Gastrocnemius medialis (tissue), 4 donors: ENCODE data around the gene FIBCD1. TPM values are rescaled to one million over a fixed set of nuclear protein-coding genes. Genes with fewer than 3 reads are reported as not detected.

ENCODE experiments used
- ATAC-seq, 2 donors: fragments of 150-250 bp; one replicate each; pipeline ENCODE4 v1.9.1; 2016
- DNase-seq, 2 donors: peaks; one replicate each; pipeline ENCODE4 v3.0.0-alpha.2; 2019
- H3K27ac ChIP-seq, 4 donors: fragments of 200-600 bp; sonication (generic); 1 replicate in 1 of 4; 2 replicates in 3 of 4; pipeline ENCODE4 v1.5.1; 2016 to 2018; ENCODE audit warnings: mild to moderate bottlenecking in 2 of 4, moderate library complexity in 1 of 4
- H3K27me3 ChIP-seq, 3 donors: fragments of 200-600 bp; sonication (generic) in 2 of 3; 1 replicate in 1 of 3; 2 replicates in 2 of 3; pipeline versions ENCODE4 v1.5.1 to v1.6.0; 2016 to 2019; ENCODE audit warnings: mild to moderate bottlenecking in 1 of 3, moderate library complexity in 1 of 3
- H3K36me3 ChIP-seq, 2 donors: fragments of 200-600 bp; sonication (generic) in 1 of 2; one replicate each; pipeline ENCODE4 v1.5.1; 2017 to 2018
- H3K4me1 ChIP-seq, 2 donors: fragments of 200-600 bp; sonication (generic) in 1 of 2; one replicate each; pipeline ENCODE4 v1.5.1; 2016 to 2017; ENCODE audit warnings: mild to moderate bottlenecking in 2 of 2
- H3K4me3 ChIP-seq, 4 donors: fragments of 200-600 bp; sonication (generic) in 3 of 4; 1 replicate in 1 of 4; 2 replicates in 3 of 4; pipeline ENCODE4 v1.5.1; 2016 to 2019; ENCODE audit warnings: mild to moderate bottlenecking in 2 of 4
- H3K9me3 ChIP-seq, 3 donors: fragments of 200-600 bp; sonication (generic) in 2 of 3; 1 replicate in 1 of 3; 2 replicates in 2 of 3; pipeline ENCODE4 v1.5.1; 2016 to 2019
- CTCF ChIP-seq, 5 experiments: fragments of 450-650 bp in 3 of 5; fragments of 200-600 bp in 2 of 5; sonication (generic) in 2 of 5; IDR thresholded peaks in 4 of 5; conservative IDR thresholded peaks in 1 of 5; 1 replicate in 4 of 5; 2 replicates in 1 of 5; pipeline ENCODE4 v1.5.1; 2016 to 2019; ENCODE audit warnings: antibody characterized with exemption in 5 of 5, mild to moderate bottlenecking in 3 of 5, moderate library complexity in 3 of 5
- POLR2A ChIP-seq, 2 donors: fragments of 450-650 bp; IDR thresholded peaks; one replicate each; pipeline ENCODE4 v1.6.1; 2017; ENCODE audit warnings: antibody characterized with exemption in 2 of 2, mild to moderate bottlenecking in 2 of 2, moderate library complexity in 2 of 2
- in situ Hi-C, 4 donors: fragments of 200-750 bp; cut with MboI; loops; one replicate each; pipeline versions ENCODE4 v1.15.0 to v1.8.0; 2017; ENCODE audit warnings: low sequenced_read_pairs in 4 of 4
- intact Hi-C: fragments of 100-400 bp; cut with DNase I; formaldehyde crosslinking; loops from one replicate; pipeline ENCODE4 v1.15.1; 2023; ENCODE audit warnings: low total_unique reads
- total RNA-seq, 4 donors: library from RNA; depleted of rRNA; stranded (reverse); fragments of >200 nt; gene quantifications; one replicate each; pipeline versions ENCODE4 v1.1.0 to v1.2.3, GENCODE V29; 2016

Gene FIBCD1
- total RNA-seq, 4 donors from 2014 or later, result not detected

GRCh38 chr9:130864541-130864940 lies 74.5 kb downstream of the FIBCD1 start:
- Histone ChIP-seq H3K36me3 (peaks cover 0 to 18% of the 10 kb centered on the region in 2 donors), H3K27ac (no peak overlapping the region), H3K9me3 (no peaks in the 10 kb centered on the region), H3K4me1 (peaks cover 19 to 22% of the 10 kb centered on the region in 2 donors), H3K4me3 (no peak overlapping the region), H3K27me3 (no peaks in the 10 kb centered on the region)
- DNase-seq (no peak), ATAC-seq (no peak)
- TF ChIP-seq CTCF (IDR thresholded peaks at IDR 0.05 in 4 of 5, conservative IDR thresholded peaks at IDR 0.05 in 1 of 5) (no peak), POLR2A (IDR thresholded peaks at IDR 0.05) (no peak)
- intact Hi-C loops, result no loop called here
- in situ Hi-C loops, result loop anchor here (5.0 to 10.0 kb wide), 3 partner anchors 92 to 160 kb away; no protein-coding TSS in a partner anchor

GRCh38 chr9:130862747-130863146 lies 76.3 kb downstream of the FIBCD1 start:
- no peak overlapping the region for H3K27ac ChIP-seq
- peaks cover 0 to 18% of the 10 kb centered on the region in 2 donors for H3K36me3 ChIP-seq
- intact Hi-C loops, result loop anchor here (1.0 kb wide), 1 partner anchor 91 kb away; no protein-coding TSS in a partner anchor

GRCh38 chr9:130862217-130862616 lies 76.8 kb downstream of the FIBCD1 start:
- no peak overlapping the region for H3K4me3 ChIP-seq
- peak overlapping the region in 2 of 4 donors; percentile 71 to 76 for H3K27ac ChIP-seq
- H3K27me3 ChIP-seq, result no peaks in the 10 kb centered on the region
- in situ Hi-C loops, result loop anchor here (5.0 to 10.0 kb wide), 3 partner anchors 90 to 157 kb away; no protein-coding TSS in a partner anchor
- ATAC-seq, result no peak
- intact Hi-C loops, result no loop called here
- peaks cover 0 to 18% of the 10 kb centered on the region in 2 donors for H3K36me3 ChIP-seq
- TF ChIP-seq POLR2A (IDR thresholded peaks at IDR 0.05), result no peak
- no peak for TF ChIP-seq CTCF (IDR thresholded peaks at IDR 0.05 in 4 of 5, conservative IDR thresholded peaks at IDR 0.05 in 1 of 5)
- DNase-seq, result no peak
- no peaks in the 10 kb centered on the region for H3K9me3 ChIP-seq
- H3K4me1 ChIP-seq, result peaks cover 19 to 38% of the 10 kb centered on the region in 2 donors

More at GRCh38 chr9:130862747-130863146, 76.3 kb downstream of the FIBCD1 start:
- H3K4me1 ChIP-seq, result peaks cover 19 to 36% of the 10 kb centered on the region in 2 donors
- H3K27me3 ChIP-seq, result no peaks in the 10 kb centered on the region
- no peak for DNase-seq
- H3K9me3 ChIP-seq, result no peaks in the 10 kb centered on the region
- no peak for ATAC-seq
- in situ Hi-C loops, result loop anchor here (5.0 to 10.0 kb wide), 3 partner anchors 90 to 158 kb away; no protein-coding TSS in a partner anchor
- TF ChIP-seq POLR2A (IDR thresholded peaks at IDR 0.05) (no peak), CTCF (IDR thresholded peaks at IDR 0.05 in 4 of 5, conservative IDR thresholded peaks at IDR 0.05 in 1 of 5) (no peak)
- no peak overlapping the region for H3K4me3 ChIP-seq

GRCh38 chr9:130861372-130862180 lies 77.5 kb downstream of the FIBCD1 start:
- DNase-seq (no peak), ATAC-seq (no peak)
- intact Hi-C loops, result loop anchor here (2.0 kb wide), 2 partner anchors 81 to 149 kb away; no protein-coding TSS in a partner anchor
- peaks cover 19 to 38% of the 10 kb centered on the region in 2 donors for H3K4me1 ChIP-seq
- no peak for TF ChIP-seq POLR2A (IDR thresholded peaks at IDR 0.05)
- no peak for TF ChIP-seq CTCF (IDR thresholded peaks at IDR 0.05 in 4 of 5, conservative IDR thresholded peaks at IDR 0.05 in 1 of 5)
- in situ Hi-C loops, result loop anchor here (5.0 to 10.0 kb wide), 3 partner anchors 89 to 157 kb away; no protein-coding TSS in a partner anchor
- no peaks in the 10 kb centered on the region for H3K9me3 ChIP-seq
- H3K4me3 ChIP-seq, result no peak overlapping the region
- H3K27me3 ChIP-seq, result no peaks in the 10 kb centered on the region
- peaks cover 0 to 23% of the 10 kb centered on the region in 2 donors for H3K36me3 ChIP-seq
- peak overlapping the region; percentile 45 to 76 (median 66) for H3K27ac ChIP-seq
